HepG2 (cell line): ENCODE measurements around the gene CBX2. TPM values are rescaled to one million over a fixed set of nuclear protein-coding genes. Genes with fewer than 3 reads are reported as not detected.

Experiments used
- CBX5 ChIP-seq: sonication (generic); formaldehyde crosslinking; IDR thresholded peaks from 2 replicates; pipeline ENCODE4 v1.4.0; 2020; ENCODE audit warnings: missing genetic modification reagents, borderline replicate concordance
- IRF2 ChIP-seq: IDR thresholded peaks from 2 replicates; pipeline ENCODE4 v1.6.1; 2018; ENCODE audit warnings: missing genetic modification reagents, missing compliant biosample characterization
- MTF1 ChIP-seq: sonication (generic); formaldehyde crosslinking; IDR thresholded peaks from 2 replicates; pipeline ENCODE4 v1.5.0; 2020; ENCODE audit warnings: missing genetic modification reagents
- NFRKB ChIP-seq: fragments of 450-650 bp; IDR thresholded peaks from 2 replicates; pipeline ENCODE4 v1.6.1; 2017
- RXRA ChIP-seq: sonication (generic); formaldehyde crosslinking; IDR thresholded peaks from 2 replicates; pipeline ENCODE4 v1.5.1; 2020; ENCODE audit warnings: missing genetic modification reagents
- SP2 ChIP-seq: sonication (generic); formaldehyde crosslinking; IDR thresholded peaks from 2 replicates; pipeline ENCODE4 v1.5.1; 2020; ENCODE audit warnings: mild to moderate bottlenecking, missing genetic modification reagents
- SRSF9 ChIP-seq: fragments of 200-400 bp; formaldehyde crosslinking; IDR thresholded peaks from 2 replicates; pipeline ENCODE4 v1.6.1; 2018; ENCODE audit warnings: borderline replicate concordance, mild to moderate bottlenecking, low read depth, low read length; ENCODE audit not compliant: insufficient read depth, poor library complexity, severe bottlenecking
- ZBTB3 ChIP-seq: sonication (generic); formaldehyde crosslinking; IDR thresholded peaks from 2 replicates; pipeline ENCODE4 v1.4.0; 2020; ENCODE audit warnings: low read depth, mild to moderate bottlenecking, moderate library complexity, missing genetic modification reagents, borderline replicate concordance
- ZFP82 ChIP-seq: sonication (generic); formaldehyde crosslinking; IDR thresholded peaks from 2 replicates; pipeline ENCODE4 v1.5.1; 2020; ENCODE audit warnings: mild to moderate bottlenecking, missing genetic modification reagents, borderline replicate concordance
- ZKSCAN1 ChIP-seq: fragments of 150-350 bp; IDR thresholded peaks from 2 replicates; pipeline ENCODE4 v1.6.1; 2014; ENCODE audit warnings: low read length
- ZNF333 ChIP-seq: sonication (generic); formaldehyde crosslinking; IDR thresholded peaks from 2 replicates; pipeline ENCODE4 v1.4.0; 2020; ENCODE audit warnings: mild to moderate bottlenecking, missing genetic modification reagents, borderline replicate concordance
- ZNF44 ChIP-seq: sonication (generic); formaldehyde crosslinking; IDR thresholded peaks from 2 replicates; pipeline ENCODE4 v1.5.1; 2020; ENCODE audit warnings: mild to moderate bottlenecking, missing genetic modification reagents
- ZNF557 ChIP-seq: sonication (generic); formaldehyde crosslinking; IDR thresholded peaks from 2 replicates; pipeline ENCODE4 v1.4.0; 2020; ENCODE audit warnings: missing genetic modification reagents
- ZNF616 ChIP-seq: sonication (generic); formaldehyde crosslinking; IDR thresholded peaks from 2 replicates; pipeline ENCODE4 v1.5.0; 2020; ENCODE audit warnings: low read depth, mild to moderate bottlenecking, missing genetic modification reagents
- ZNF75D ChIP-seq: sonication (generic); formaldehyde crosslinking; IDR thresholded peaks from 2 replicates; pipeline ENCODE4 v1.8.1; 2023; ENCODE audit warnings: missing genetic modification reagents, mild to moderate bottlenecking, borderline replicate concordance
- polyA plus RNA-seq, 8 experiments: library from polyadenylated mRNA; depleted of rRNA in 3 of 8; stranded (reverse) in 7 of 8; unstranded in 1 of 8; fragments of >200 nt; fragmentation: Illumina TruSeq in 4 of 8; extraction: Trizol in 4 of 8; gene quantifications; 2 replicates each; pipeline versions ENCODE4 v1.2.1 to v1.2.3, GENCODE V29; 2011 to 2016; ENCODE audit warnings: low read depth in 4 of 8, missing spikeins in 1 of 8, mixed read lengths in 1 of 8; ENCODE audit not compliant: insufficient read depth in 1 of 8
- total RNA-seq, 5 experiments: library from RNA; depleted of rRNA; stranded (reverse); fragments of >200 nt; fragmentation: Illumina TruSeq; extraction: Trizol; gene quantifications; 2 replicates each; pipeline ENCODE4 v1.2.3, GENCODE V29; 2016; ENCODE audit warnings: low read depth in 1 of 5
- TF ChIP-seq, protein P1 (sequence below): sonication (generic); formaldehyde crosslinking; IDR thresholded peaks from 2 replicates; pipeline ENCODE4 v1.5.0; 2020; ENCODE audit warnings: mild to moderate bottlenecking, missing genetic modification reagents
- TF ChIP-seq, protein P2 (sequence below): sonication (generic); formaldehyde crosslinking; IDR thresholded peaks from 2 replicates; pipeline ENCODE4 v1.4.0; 2020; ENCODE audit warnings: low read depth, mild to moderate bottlenecking, missing genetic modification reagents
- TF ChIP-seq, protein P3 (sequence below): sonication (generic); formaldehyde crosslinking; IDR thresholded peaks from 2 replicates; pipeline ENCODE4 v1.4.0; 2020; ENCODE audit warnings: missing genetic modification reagents, borderline replicate concordance
- TF ChIP-seq, protein P4 (sequence below): IDR thresholded peaks from 2 replicates; pipeline ENCODE4 v1.6.1; 2016

The CBX2 gene
- total and polyA plus RNA-seq, 2 of the 13 experiments (the other 11 are each of a cell fraction or from before 2014, with no cell fraction given), result 14.5 to 31.1 TPM

DNA sequence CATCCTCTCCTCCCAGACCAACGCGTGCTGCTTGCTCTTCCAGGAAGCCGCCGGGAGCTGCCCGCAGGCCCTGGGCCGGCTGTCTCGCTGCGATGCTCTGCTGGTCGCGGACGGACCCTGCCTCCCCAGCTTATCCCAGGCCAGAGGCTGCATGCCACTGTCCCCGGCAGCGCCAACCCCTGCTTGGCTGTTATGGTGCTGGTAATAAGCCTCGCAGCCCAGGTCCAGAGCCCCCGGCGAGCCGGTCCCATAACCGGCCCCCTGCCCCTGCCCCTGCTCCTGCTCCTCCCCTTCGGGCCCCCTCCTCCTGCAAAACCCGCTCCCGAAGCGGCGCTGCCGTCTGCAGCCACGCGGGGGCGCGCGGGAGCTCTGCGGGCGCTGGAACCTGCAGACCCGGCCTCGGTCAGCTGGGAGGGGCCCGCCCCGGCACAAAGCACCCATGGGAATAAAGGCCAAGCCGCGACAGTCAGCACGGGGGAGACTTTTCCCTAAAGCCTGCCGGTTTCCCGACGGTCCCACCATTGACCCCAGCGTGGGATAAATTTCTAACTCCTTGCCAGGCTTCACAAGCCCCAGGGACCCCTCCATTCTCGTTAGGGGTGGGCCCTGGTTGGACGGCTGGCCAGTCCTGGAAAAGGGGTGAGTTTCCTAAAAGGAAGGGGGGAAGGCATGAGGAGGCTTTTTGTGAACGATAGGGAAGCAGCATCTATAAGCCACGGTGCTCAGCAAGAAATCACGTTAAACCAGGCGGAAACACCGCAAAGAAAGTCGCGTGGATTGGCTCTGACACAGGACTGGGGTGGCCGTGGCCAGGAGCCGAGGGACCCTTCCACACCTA is 36.0 kb upstream of the CBX2 start (continued):
- TF ChIP-seq IRF2 (CRISPR knock-in tag) (peak; percentile 61; the same call in 1 of the 2 replicates), ZNF75D (CRISPR knock-in tag) (no peak), RXRA (CRISPR knock-in tag) (peak; percentile 64), ZFP82 (CRISPR knock-in tag) (no peak), SRSF9 (no peak), ZNF44 (CRISPR knock-in tag) (no peak), NFRKB (no peak), SP2 (CRISPR knock-in tag) (peak; percentile 41; the same call in 1 of the 2 replicates), MTF1 (CRISPR knock-in tag) (no peak), ZKSCAN1 (no peak), ZNF557 (no peak), ZNF333 (CRISPR knock-in tag) (0 out of 2 replicates have a peak, but pooled peaks have one; percentile 66), CBX5 (CRISPR knock-in tag) (peak; percentile 50; the same call in 1 of the 2 replicates), ZNF616 (CRISPR knock-in tag) (no peak), ZBTB3 (no peak)
- TF ChIP-seq, protein P1, sequence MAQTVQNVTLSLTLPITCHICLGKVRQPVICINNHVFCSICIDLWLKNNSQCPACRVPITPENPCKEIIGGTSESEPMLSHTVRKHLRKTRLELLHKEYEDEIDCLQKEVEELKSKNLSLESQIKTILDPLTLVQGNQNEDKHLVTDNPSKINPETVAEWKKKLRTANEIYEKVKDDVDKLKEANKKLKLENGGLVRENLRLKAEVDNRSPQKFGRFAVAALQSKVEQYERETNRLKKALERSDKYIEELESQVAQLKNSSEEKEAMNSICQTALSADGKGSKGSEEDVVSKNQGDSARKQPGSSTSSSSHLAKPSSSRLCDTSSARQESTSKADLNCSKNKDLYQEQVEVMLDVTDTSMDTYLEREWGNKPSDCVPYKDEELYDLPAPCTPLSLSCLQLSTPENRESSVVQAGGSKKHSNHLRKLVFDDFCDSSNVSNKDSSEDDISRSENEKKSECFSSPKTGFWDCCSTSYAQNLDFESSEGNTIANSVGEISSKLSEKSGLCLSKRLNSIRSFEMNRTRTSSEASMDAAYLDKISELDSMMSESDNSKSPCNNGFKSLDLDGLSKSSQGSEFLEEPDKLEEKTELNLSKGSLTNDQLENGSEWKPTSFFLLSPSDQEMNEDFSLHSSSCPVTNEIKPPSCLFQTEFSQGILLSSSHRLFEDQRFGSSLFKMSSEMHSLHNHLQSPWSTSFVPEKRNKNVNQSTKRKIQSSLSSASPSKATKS, result no peak
- TF ChIP-seq, protein P2, sequence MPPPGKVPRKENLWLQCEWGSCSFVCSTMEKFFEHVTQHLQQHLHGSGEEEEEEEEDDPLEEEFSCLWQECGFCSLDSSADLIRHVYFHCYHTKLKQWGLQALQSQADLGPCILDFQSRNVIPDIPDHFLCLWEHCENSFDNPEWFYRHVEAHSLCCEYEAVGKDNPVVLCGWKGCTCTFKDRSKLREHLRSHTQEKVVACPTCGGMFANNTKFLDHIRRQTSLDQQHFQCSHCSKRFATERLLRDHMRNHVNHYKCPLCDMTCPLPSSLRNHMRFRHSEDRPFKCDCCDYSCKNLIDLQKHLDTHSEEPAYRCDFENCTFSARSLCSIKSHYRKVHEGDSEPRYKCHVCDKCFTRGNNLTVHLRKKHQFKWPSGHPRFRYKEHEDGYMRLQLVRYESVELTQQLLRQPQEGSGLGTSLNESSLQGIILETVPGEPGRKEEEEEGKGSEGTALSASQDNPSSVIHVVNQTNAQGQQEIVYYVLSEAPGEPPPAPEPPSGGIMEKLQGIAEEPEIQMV (CRISPR knock-in tag), result no peak; the same call in 1 of the 2 replicates
- TF ChIP-seq, protein P3, sequence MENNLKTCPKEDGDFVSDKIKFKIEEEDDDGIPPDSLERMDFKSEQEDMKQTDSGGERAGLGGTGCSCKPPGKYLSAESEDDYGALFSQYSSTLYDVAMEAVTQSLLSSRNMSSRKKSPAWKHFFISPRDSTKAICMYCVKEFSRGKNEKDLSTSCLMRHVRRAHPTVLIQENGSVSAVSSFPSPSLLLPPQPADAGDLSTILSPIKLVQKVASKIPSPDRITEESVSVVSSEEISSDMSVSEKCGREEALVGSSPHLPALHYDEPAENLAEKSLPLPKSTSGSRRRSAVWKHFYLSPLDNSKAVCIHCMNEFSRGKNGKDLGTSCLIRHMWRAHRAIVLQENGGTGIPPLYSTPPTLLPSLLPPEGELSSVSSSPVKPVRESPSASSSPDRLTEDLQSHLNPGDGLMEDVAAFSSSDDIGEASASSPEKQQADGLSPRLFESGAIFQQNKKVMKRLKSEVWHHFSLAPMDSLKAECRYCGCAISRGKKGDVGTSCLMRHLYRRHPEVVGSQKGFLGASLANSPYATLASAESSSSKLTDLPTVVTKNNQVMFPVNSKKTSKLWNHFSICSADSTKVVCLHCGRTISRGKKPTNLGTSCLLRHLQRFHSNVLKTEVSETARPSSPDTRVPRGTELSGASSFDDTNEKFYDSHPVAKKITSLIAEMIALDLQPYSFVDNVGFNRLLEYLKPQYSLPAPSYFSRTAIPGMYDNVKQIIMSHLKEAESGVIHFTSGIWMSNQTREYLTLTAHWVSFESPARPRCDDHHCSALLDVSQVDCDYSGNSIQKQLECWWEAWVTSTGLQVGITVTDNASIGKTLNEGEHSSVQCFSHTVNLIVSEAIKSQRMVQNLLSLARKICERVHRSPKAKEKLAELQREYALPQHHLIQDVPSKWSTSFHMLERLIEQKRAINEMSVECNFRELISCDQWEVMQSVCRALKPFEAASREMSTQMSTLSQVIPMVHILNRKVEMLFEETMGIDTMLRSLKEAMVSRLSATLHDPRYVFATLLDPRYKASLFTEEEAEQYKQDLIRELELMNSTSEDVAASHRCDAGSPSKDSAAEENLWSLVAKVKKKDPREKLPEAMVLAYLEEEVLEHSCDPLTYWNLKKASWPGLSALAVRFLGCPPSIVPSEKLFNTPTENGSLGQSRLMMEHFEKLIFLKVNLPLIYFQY (CRISPR knock-in tag), result peak; percentile 75; the same call in 1 of the 2 replicates
- TF ChIP-seq, protein P4, sequence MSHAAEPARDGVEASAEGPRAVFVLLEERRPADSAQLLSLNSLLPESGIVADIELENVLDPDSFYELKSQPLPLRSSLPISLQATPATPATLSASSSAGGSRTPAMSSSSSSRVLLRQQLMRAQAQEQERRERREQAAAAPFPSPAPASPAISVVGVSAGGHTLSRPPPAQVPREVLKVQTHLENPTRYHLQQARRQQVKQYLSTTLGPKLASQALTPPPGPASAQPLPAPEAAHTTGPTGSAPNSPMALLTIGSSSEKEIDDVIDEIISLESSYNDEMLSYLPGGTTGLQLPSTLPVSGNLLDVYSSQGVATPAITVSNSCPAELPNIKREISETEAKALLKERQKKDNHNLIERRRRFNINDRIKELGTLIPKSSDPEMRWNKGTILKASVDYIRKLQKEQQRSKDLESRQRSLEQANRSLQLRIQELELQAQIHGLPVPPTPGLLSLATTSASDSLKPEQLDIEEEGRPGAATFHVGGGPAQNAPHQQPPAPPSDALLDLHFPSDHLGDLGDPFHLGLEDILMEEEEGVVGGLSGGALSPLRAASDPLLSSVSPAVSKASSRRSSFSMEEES (CRISPR knock-in tag), result peak; percentile 35; the same call in 1 of the 2 replicates
